GM12873 (cell line): ENCODE data around the gene ADCK1.

Experiments used
- TF ChIP-seq, protein P1 (sequence below): IDR thresholded peaks from 2 replicates; pipeline ENCODE4 v1.5.1; 2012; ENCODE audit warnings: low read depth, mild to moderate bottlenecking, moderate library complexity, low read length, control low read depth; ENCODE audit not compliant: insufficient read depth; ENCODE audit errors: missing control alignments

ADCK1 gene

DNA sequence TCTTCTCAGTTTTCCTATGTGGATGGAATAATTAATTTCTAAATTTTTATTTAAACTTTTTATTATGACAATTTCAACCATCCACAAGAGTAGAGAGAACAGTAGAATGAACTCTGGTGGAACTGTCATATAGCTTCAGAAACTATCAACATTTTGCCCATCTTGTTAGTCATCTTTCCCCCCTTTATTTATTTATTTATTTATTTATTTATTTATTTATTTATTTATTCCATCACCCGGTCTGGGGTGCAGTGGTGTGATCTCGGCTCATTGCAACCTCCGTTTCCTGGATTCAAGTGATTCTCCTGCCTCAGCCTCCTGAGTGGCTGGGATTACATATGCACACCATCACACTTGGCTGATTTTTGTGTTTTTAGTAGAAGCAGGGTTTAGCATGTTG lies 23.5 kb downstream of the ADCK1 start:
- TF ChIP-seq, protein P1, sequence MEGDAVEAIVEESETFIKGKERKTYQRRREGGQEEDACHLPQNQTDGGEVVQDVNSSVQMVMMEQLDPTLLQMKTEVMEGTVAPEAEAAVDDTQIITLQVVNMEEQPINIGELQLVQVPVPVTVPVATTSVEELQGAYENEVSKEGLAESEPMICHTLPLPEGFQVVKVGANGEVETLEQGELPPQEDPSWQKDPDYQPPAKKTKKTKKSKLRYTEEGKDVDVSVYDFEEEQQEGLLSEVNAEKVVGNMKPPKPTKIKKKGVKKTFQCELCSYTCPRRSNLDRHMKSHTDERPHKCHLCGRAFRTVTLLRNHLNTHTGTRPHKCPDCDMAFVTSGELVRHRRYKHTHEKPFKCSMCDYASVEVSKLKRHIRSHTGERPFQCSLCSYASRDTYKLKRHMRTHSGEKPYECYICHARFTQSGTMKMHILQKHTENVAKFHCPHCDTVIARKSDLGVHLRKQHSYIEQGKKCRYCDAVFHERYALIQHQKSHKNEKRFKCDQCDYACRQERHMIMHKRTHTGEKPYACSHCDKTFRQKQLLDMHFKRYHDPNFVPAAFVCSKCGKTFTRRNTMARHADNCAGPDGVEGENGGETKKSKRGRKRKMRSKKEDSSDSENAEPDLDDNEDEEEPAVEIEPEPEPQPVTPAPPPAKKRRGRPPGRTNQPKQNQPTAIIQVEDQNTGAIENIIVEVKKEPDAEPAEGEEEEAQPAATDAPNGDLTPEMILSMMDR, result no peak

DNA sequence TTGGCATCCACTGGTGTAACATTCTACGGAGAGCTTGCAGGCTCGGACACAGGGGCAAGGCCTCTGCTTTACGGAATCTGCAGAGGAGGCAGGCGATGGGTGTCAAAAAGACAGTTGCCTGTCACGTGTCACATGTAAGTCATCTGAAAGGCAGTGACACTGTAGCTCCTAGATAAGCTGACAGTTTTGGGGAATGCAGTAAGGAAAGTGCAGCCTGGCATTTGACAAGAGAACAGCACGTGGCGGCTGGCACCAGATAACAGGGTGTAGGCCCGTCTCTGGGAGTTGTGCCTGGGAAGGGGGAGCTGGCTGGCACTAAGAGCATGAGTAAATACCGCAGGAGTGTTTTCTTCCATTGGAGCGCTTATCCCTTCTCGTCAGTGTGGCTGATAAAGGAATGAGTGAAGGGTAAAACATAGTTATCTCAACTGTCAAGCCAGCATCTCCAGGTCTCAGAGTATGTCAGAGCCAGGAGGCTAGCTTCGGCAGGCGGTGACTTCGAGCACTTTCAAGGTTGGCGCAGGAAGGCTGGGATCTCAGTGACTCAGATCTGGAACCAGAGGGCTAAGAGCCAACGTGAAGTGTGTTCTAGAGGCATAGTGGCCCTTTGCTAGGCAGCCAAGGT lies 26.1 kb downstream of the ADCK1 start:
- TF ChIP-seq, protein P1, result no peak

DNA sequence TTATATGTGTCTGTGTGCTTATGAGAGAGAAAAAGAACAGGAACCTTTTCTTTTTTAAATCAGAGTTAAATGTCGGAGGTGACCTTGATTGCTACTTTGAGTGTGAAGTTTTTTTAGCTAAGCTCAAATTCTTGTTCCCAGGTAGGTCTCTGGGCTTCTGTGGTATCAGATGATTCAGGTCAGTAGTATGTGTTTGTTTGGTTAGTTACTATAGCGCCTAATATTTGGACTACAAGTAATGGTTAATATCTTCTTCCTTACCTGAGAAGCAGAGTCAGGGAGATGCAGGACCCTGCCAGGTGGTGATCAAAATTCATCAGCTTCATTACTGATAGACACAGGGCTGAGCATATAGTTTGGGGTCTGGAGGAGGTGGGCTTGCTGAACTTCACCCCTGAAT lies 30.8 kb downstream of the ADCK1 start:
- TF ChIP-seq, protein P1, result no peak

DNA sequence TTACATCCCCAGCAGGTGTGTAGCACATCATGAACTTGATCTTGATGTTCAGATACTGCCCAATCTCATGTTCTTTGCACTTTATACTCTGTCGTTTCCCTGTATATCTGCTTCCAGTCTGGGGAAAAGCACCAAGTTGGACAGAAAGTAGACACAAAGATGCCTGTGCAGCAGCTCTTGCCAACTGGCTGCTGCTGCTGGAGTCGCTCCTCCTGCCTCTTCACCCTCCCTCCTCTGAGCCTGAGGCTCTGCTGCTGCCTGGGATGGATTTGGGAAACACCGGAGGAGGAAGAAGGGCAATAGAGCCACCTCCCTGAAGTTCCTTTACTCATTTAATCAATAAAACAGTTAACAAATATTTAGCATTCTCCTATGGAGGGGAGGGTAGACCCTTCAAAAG lies 32.4 kb downstream of the ADCK1 start:
- TF ChIP-seq, protein P1, result no peak

DNA sequence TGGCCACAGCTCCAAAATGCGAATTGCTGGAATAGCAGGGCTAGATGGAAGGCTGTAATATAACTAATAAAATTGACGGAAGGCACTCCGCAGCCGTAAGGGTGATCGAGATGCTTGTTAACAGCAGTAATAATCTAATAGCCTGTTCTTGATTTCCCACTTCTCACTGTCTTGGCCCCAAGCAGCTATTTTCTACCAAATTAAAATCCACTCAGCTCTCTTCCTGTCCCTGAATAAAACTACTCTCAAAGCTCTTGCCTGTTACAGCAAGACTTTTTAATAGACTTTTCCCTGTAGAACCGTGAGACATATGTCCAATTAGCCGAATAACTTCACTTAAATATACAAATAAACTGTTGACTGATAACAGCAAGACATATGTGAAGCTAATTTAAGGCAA lies 38.0 kb downstream of the ADCK1 start:
- TF ChIP-seq, protein P1, result no peak

DNA sequence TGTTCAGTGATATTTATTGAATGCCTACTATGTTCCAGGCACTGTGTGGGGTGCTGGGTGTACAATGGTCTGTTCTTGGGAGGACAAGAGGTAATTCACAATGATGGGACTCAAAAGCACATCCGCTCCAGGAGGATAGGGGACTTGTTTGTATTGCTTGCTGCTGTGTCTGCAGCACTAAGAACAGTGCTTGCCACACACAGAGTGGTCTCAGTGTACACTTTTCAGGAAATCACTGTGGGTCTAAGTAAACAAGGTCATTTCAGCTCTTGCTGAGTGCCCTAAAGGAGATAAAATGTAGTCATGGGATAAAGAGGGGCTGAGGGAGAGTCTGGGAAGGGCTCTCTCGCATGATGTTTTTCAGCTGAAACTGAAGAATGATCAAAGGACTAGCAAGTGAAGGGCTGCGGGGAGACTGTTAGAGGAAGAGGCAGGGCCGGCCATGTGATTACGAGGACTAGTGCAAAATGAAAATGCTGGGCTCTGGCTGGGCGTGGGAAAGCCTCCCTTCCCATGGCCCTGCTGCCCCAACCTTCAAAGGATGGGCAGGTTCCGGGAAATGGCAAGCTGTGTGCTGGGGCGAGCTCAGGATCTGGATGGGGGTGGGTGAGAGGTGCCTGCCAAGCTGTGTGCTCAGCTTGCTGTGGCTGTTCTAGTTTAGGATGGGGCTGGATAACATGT lies 39.1 kb downstream of the ADCK1 start:
- TF ChIP-seq, protein P1, result no peak

DNA sequence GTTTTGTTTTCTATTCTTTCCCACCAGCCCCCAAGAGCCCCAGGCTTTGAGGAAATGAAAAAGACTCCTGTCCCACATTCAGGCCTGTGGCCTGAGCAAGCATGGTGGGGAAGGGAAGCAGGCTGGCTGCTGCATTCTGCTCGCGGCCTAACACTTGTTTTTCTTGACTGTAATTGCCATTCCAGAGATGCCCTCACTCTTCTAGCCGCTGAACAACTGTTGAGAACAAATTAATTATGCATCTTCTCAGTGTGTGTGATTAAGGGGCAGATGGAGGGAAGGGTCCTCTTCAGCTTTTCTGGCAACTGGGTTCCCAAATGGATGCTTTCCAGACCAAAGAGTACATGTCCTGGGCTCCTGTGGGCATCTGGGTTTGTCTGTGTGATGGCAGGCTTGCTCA lies 43.3 kb downstream of the ADCK1 start:
- TF ChIP-seq, protein P1, result no peak
